Neural cell (in vitro differentiated cells): ENCODE data around the gene LYAR.

Experiments
- EZH2 ChIP-seq: fragments of 200-600, 300-800 bp; shearing (Covaris generic), sonication (generic); IDR thresholded peaks from 2 replicates; pipeline ENCODE4 v1.6.1; 2014; ENCODE audit warnings: antibody characterized with exemption, low read length, borderline replicate concordance, mild to moderate bottlenecking; ENCODE audit not compliant: insufficient read depth, poor library complexity, severe bottlenecking
- SMC3 ChIP-seq: fragments of 450-650 bp; conservative IDR thresholded peaks from 2 replicates; pipeline ENCODE4 v1.6.1; 2014; ENCODE audit warnings: antibody characterized with exemption, mild to moderate bottlenecking, moderate library complexity; ENCODE audit not compliant: poor library complexity
- TAF1 ChIP-seq: IDR thresholded peaks from 2 replicates; pipeline ENCODE4 v1.6.1; 2012; ENCODE audit warnings: low read depth
- TF ChIP-seq, protein P1 (sequence below): fragments of 450-650 bp; IDR thresholded peaks from 2 replicates; pipeline ENCODE4 v1.5.1; 2014; ENCODE audit warnings: antibody characterized with exemption, mild to moderate bottlenecking, moderate library complexity; ENCODE audit not compliant: poor library complexity, severe bottlenecking
- TF ChIP-seq, protein P2 (sequence below): IDR thresholded peaks from 2 replicates; pipeline ENCODE4 v1.6.1; 2012; ENCODE audit warnings: borderline replicate concordance

DNA sequence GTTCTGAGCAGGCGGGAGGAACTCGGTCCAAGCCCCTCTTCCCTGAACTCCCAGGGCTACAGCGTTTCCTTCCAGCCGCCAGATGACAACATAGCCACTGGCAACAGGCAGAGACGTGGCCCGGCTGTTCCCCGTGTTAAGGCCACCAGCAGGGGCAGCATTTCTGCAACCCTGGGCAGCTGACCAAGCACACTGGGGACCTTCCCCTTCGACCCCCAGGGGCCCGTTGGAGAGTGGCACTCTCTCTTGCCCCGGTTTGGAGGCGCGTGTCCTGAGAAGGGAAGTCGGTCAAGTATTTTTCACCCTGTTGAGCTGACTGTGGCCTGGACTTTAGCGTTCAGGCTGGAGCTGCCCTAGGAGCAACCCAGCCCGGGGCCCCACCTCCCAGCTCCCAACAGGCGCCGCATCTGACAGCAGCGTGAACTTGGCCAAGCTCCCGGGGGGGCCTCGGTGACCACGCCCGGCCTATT, 37.7 kb upstream of the LYAR start:
- TF ChIP-seq, protein P1, sequence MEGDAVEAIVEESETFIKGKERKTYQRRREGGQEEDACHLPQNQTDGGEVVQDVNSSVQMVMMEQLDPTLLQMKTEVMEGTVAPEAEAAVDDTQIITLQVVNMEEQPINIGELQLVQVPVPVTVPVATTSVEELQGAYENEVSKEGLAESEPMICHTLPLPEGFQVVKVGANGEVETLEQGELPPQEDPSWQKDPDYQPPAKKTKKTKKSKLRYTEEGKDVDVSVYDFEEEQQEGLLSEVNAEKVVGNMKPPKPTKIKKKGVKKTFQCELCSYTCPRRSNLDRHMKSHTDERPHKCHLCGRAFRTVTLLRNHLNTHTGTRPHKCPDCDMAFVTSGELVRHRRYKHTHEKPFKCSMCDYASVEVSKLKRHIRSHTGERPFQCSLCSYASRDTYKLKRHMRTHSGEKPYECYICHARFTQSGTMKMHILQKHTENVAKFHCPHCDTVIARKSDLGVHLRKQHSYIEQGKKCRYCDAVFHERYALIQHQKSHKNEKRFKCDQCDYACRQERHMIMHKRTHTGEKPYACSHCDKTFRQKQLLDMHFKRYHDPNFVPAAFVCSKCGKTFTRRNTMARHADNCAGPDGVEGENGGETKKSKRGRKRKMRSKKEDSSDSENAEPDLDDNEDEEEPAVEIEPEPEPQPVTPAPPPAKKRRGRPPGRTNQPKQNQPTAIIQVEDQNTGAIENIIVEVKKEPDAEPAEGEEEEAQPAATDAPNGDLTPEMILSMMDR = no peak
- TF ChIP-seq EZH2 (no peak), SMC3 (no peak), TAF1 (no peak)
- TF ChIP-seq, protein P2, sequence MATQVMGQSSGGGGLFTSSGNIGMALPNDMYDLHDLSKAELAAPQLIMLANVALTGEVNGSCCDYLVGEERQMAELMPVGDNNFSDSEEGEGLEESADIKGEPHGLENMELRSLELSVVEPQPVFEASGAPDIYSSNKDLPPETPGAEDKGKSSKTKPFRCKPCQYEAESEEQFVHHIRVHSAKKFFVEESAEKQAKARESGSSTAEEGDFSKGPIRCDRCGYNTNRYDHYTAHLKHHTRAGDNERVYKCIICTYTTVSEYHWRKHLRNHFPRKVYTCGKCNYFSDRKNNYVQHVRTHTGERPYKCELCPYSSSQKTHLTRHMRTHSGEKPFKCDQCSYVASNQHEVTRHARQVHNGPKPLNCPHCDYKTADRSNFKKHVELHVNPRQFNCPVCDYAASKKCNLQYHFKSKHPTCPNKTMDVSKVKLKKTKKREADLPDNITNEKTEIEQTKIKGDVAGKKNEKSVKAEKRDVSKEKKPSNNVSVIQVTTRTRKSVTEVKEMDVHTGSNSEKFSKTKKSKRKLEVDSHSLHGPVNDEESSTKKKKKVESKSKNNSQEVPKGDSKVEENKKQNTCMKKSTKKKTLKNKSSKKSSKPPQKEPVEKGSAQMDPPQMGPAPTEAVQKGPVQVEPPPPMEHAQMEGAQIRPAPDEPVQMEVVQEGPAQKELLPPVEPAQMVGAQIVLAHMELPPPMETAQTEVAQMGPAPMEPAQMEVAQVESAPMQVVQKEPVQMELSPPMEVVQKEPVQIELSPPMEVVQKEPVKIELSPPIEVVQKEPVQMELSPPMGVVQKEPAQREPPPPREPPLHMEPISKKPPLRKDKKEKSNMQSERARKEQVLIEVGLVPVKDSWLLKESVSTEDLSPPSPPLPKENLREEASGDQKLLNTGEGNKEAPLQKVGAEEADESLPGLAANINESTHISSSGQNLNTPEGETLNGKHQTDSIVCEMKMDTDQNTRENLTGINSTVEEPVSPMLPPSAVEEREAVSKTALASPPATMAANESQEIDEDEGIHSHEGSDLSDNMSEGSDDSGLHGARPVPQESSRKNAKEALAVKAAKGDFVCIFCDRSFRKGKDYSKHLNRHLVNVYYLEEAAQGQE = no peak
